ENCODE measurements around the gene PLET1. TPM values are rescaled to one million over a fixed set of nuclear protein-coding genes. Genes with fewer than 3 reads are reported as not detected.

Gene PLET1
- total RNA-seq, 1 donor from 2014 or later: not detected

DNA sequence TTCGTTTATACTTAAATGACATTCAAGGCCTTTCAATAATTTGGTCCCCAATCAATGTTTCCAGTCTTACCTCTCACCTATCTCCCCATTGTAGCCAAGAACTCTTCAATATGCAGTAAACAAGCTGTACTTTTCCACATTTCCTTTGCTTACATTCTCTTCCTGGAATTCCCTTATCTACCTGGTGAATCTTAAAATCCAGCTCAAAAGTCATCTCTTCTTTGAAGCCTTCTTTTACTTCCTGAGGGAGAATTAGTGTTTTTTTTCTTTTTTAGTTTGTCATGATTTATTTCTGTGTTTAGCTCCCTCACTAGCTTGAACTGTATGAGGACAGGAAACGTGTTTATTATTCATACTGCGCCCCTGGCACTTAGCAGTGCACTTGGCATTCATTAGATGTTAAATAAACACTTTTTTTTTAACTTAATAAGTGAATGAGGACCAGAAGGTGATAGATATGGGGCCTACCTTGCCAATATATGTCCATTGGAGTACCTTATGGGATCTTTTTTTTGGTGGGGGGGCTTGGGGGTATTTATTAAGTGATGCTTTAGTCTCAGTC, 39.3 kb downstream of the PLET1 start:
- intact Hi-C loops (cut with micrococcal nuclease): no loop called here
- no peak overlapping the region for H3K27ac ChIP-seq (replicated peaks)

DNA sequence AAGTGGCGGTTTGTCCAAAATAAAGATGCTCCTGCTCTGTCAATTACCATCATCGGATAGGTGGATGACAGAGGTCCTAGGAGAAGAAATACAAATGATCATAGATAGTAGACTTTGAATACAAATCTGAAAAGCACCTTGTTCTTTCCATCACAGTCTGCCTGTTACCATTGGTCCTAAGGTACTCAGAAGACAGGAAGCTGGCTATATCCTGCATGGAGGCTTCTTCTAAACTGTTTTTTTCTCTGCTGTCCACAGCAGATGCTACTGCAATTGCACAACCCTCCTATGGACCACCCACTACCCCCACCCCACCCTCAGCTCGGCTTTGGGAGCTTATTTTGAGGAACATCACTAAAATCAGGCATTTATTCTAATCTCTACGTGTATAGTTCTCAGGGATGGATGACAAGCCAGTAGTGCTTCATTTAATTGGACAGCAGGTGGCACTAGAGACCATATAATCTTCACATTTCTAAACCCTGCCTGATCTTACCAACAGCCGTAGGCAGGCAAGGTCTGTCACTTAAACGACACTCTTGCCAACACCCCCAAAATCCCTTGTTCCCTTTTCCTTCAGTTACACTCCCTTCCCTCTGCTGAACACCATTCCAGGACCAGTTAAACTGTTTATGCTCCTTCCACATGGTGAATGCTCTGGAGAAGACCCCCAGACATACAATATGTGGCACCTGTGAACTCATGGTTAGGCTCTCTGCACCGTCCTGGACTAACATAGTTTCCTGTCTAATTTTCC, 41.0 kb downstream of the PLET1 start:
- intact Hi-C loops (cut with micrococcal nuclease): loop anchor here (2.0 kb wide), 1 partner anchor 61 kb away; no protein-coding TSS in a partner anchor
- H3K4me1 ChIP-seq: no peaks in the 10 kb centered on the region
- DNase-seq: no peak

More for the DNA sequence above, 39.3 kb downstream of the PLET1 start:
- Histone ChIP-seq H3K4me3 (no peak overlapping the region), H3K27me3 (ENCODE audit: low read depth) (no peaks in the 10 kb centered on the region), H3K4me1 (peaks cover 6% of the 10 kb centered on the region), H3K9me3 (replicated peaks) (no peaks in the 10 kb centered on the region), H3K36me3 (peaks cover 33% of the 10 kb centered on the region)
- TF ChIP-seq, protein P1, sequence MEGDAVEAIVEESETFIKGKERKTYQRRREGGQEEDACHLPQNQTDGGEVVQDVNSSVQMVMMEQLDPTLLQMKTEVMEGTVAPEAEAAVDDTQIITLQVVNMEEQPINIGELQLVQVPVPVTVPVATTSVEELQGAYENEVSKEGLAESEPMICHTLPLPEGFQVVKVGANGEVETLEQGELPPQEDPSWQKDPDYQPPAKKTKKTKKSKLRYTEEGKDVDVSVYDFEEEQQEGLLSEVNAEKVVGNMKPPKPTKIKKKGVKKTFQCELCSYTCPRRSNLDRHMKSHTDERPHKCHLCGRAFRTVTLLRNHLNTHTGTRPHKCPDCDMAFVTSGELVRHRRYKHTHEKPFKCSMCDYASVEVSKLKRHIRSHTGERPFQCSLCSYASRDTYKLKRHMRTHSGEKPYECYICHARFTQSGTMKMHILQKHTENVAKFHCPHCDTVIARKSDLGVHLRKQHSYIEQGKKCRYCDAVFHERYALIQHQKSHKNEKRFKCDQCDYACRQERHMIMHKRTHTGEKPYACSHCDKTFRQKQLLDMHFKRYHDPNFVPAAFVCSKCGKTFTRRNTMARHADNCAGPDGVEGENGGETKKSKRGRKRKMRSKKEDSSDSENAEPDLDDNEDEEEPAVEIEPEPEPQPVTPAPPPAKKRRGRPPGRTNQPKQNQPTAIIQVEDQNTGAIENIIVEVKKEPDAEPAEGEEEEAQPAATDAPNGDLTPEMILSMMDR (IDR thresholded peaks at IDR 0.05; ENCODE audit: borderline replicate concordance): no peak
- DNase-seq: no peak

DNA sequence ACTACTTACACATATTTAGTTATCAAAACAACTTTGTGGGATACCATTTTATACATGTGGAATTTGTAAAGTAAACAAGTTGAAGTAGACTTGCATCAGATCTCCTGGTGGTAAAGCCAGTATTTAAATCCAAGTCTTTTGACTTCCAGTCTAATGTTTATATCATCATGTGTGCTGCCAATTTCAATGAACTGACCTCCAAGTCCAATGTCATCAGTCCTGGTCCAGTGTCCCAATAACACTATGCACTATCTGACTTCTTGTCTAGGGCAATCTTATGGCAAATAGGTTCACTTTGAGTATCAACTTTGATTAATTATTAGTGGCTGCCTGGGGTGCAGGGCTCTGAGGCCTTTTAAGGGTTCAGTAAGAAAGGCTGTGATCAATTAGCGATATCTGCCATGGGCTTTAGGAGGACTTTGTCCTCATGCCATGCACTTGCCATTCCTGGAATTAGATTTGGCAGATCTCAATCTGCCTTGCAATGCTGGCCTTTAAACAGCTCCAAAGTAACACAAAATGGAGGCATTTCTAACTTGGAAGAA, 44.0 kb downstream of the PLET1 start:
- no peak overlapping the region for H3K4me3 ChIP-seq
- no peaks in the 10 kb centered on the region for H3K27me3 ChIP-seq (ENCODE audit: low read depth)
- DNase-seq: no peak
- intact Hi-C loops (cut with micrococcal nuclease): no loop called here
- TF ChIP-seq, protein P1 (IDR thresholded peaks at IDR 0.05; ENCODE audit: borderline replicate concordance): no peak
- no peaks in the 10 kb centered on the region for H3K9me3 ChIP-seq (replicated peaks)
- peak overlapping the region; percentile 13 for H3K27ac ChIP-seq (replicated peaks)
- H3K4me1 ChIP-seq: peaks cover 10% of the 10 kb centered on the region
- H3K36me3 ChIP-seq: peaks cover 34% of the 10 kb centered on the region

More for the DNA sequence above, 41.0 kb downstream of the PLET1 start:
- Histone ChIP-seq H3K4me3 (no peak overlapping the region), H3K36me3 (peaks cover 42% of the 10 kb centered on the region), H3K27ac (replicated peaks) (no peak overlapping the region), H3K9me3 (replicated peaks) (no peaks in the 10 kb centered on the region), H3K27me3 (ENCODE audit: low read depth) (no peaks in the 10 kb centered on the region)
- TF ChIP-seq, protein P1 (IDR thresholded peaks at IDR 0.05; ENCODE audit: borderline replicate concordance): peak; percentile 82

DNA sequence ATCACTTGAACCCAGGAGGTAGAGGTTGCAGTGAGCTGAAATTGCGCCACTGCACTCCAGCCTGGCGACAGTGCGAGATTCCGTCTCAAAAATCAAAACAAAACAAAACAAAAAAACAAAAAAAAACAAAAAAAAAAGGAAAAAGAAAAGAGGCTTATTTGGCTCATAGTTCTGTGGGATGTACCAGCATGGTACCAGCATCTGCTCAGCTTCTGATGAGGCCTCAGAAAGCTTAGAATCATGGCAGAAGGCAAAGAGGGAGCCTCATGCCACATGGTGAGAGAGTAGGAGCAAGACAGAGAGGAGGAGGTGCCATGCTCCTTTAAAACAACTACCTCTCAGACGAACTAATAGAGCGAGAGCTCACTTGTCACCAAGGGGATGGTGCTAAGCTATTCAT, 45.0 kb downstream of the PLET1 start:
- intact Hi-C loops (cut with micrococcal nuclease): no loop called here
- no peak for DNase-seq
- TF ChIP-seq, protein P1 (IDR thresholded peaks at IDR 0.05; ENCODE audit: borderline replicate concordance): no peak

DNA sequence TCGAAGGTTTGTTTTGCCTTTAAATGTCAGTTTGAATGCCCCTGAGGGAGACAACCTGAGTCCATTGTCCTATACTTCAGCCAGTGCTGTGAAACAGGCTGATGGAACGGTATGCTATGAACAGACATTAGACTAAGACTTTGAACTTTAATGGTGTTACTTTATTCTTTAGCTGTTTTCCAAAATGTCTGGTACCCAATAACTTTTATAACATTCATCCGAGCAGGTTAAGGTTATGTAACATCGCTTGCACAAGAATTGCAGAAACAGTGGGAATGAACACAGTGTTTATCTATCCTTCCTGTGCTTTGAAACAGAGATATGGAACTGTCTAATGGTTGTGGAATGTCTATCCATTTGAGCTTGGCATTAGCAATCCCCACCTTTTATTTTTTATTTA, 46.9 kb downstream of the PLET1 start:
- peaks cover 28% of the 10 kb centered on the region for H3K36me3 ChIP-seq
- no peaks in the 10 kb centered on the region for H3K9me3 ChIP-seq (replicated peaks)
- no peak overlapping the region for H3K27ac ChIP-seq (replicated peaks)
- peaks cover 10% of the 10 kb centered on the region for H3K4me1 ChIP-seq
- intact Hi-C loops (cut with micrococcal nuclease): no loop called here
- H3K27me3 ChIP-seq (ENCODE audit: low read depth): no peaks in the 10 kb centered on the region
- DNase-seq: no peak
- TF ChIP-seq, protein P1 (IDR thresholded peaks at IDR 0.05; ENCODE audit: borderline replicate concordance): no peak
- no peak overlapping the region for H3K4me3 ChIP-seq

More for the DNA sequence above, 45.0 kb downstream of the PLET1 start:
- Histone ChIP-seq H3K4me3 (no peak overlapping the region), H3K27ac (replicated peaks) (no peak overlapping the region), H3K9me3 (replicated peaks) (no peaks in the 10 kb centered on the region), H3K36me3 (peaks cover 28% of the 10 kb centered on the region), H3K27me3 (ENCODE audit: low read depth) (no peaks in the 10 kb centered on the region), H3K4me1 (peaks cover 10% of the 10 kb centered on the region)

All from left ventricle myocardium inferior (tissue), 1 donor.